H1 (cell line): ENCODE results near the gene ZSCAN5A. TPM values are rescaled to one million over a fixed set of nuclear protein-coding genes. Genes with fewer than 3 reads are reported as not detected.

Experiments used
- CTCF ChIA-PET: fragments of 300-600 bp; sonication (Branson Sonifier 250); formaldehyde crosslinking; loops from one replicate; lab custom pipeline; 2021; ENCODE audit not compliant: partially characterized antibody; lab: Charles Lee
- POLR2A ChIA-PET: fragments of 300-600 bp; sonication (Branson Sonifier 250); formaldehyde crosslinking; loops from one replicate; lab custom pipeline; 2021; ENCODE audit warnings: inconsistent platforms; ENCODE audit not compliant: partially characterized antibody; lab: Charles Lee
- DNase-seq, 2 experiments: peaks; one replicate each; pipeline versions ENCODE4 v3.0.0 to v3.0.0-alpha.2; 2010 to 2022; ENCODE audit warnings: low spot score in 2 of 2, low read depth in 1 of 2, mixed read lengths in 1 of 2
- FAIRE-seq: peaks from 2 replicates; lab custom pipeline; 2011; peaks lifted over from hg19 to GRCh38; lab: Jason Lieb, UNC
- H2AFZ ChIP-seq: 2 replicates; pipeline ENCODE4 v1.8.1; 2012; ENCODE audit warnings: low read length, inconsistent platforms
- H2AK5ac ChIP-seq: 2 replicates; pipeline ENCODE4 v1.6.1; 2013; ENCODE audit warnings: low read depth, low read length
- H2BK120ac ChIP-seq: replicated peaks from 2 replicates; pipeline ENCODE3; 2013; ENCODE audit warnings: low read depth, low read length, inconsistent platforms
- H2BK12ac ChIP-seq: 2 replicates; pipeline ENCODE4 v1.6.1; 2013; ENCODE audit warnings: low read depth, low read length
- H2BK15ac ChIP-seq: 2 replicates; pipeline ENCODE4 v1.6.1; 2013; ENCODE audit warnings: low read length
- H2BK20ac ChIP-seq: 2 replicates; pipeline ENCODE4 v1.6.1; 2013; ENCODE audit warnings: low read length
- H2BK5ac ChIP-seq: 2 replicates; pipeline ENCODE4 v1.6.1; 2013; ENCODE audit warnings: low read depth, low read length
- H3K14ac ChIP-seq: 2 replicates; pipeline ENCODE4 v1.6.1; 2013; ENCODE audit warnings: inconsistent platforms; ENCODE audit not compliant: insufficient read length
- H3K18ac ChIP-seq: 2 replicates; pipeline ENCODE4 v1.6.1; 2013; ENCODE audit warnings: low read length; ENCODE audit errors: extremely low read depth
- H3K23ac ChIP-seq: 2 replicates; pipeline ENCODE4 v1.6.1; 2013; ENCODE audit warnings: inconsistent platforms; ENCODE audit not compliant: insufficient read length
- H3K23me2 ChIP-seq: 2 replicates; pipeline ENCODE4 v1.6.1; 2013; ENCODE audit warnings: low read depth, low read length
- H3K27ac ChIP-seq: 2 replicates; pipeline ENCODE4 v1.6.1; 2011; ENCODE audit warnings: low read depth, low read length, inconsistent platforms
- H3K27me3 ChIP-seq, 4 experiments: replicated peaks in 1 of 4; 1 replicate in 1 of 4; 2 replicates in 3 of 4; pipeline versions ENCODE4 v1.6.1 to v1.8.1; 2011 to 2013; ENCODE audit warnings: low read length in 3 of 4, mild to moderate bottlenecking in 3 of 4, inconsistent platforms in 2 of 4, mixed read lengths in 2 of 4, moderate library complexity in 1 of 4; ENCODE audit not compliant: control insufficient read depth in 3 of 4, insufficient read depth in 3 of 4; ENCODE audit errors: extremely low read depth in 1 of 4
- H3K36me3 ChIP-seq, 4 experiments: 2 replicates each; pipeline versions ENCODE4 v1.6.1 to v1.8.1; 2011 to 2013; ENCODE audit warnings: mild to moderate bottlenecking in 4 of 4, low read length in 3 of 4, moderate library complexity in 2 of 4, control low read depth in 1 of 4, inconsistent platforms in 1 of 4; ENCODE audit not compliant: insufficient read depth in 4 of 4, control insufficient read depth in 2 of 4
- H3K4ac ChIP-seq: replicated peaks from 2 replicates; pipeline ENCODE3; 2013; ENCODE audit warnings: low read length, low read depth, mixed read lengths, inconsistent platforms; ENCODE audit not compliant: insufficient read length
- H3K4me1 ChIP-seq, 4 experiments: replicated peaks in 1 of 4; 1 replicate in 1 of 4; 2 replicates in 3 of 4; pipeline versions ENCODE4 v1.6.1 to v1.8.1; 2011 to 2013; ENCODE audit warnings: low read length in 3 of 4, inconsistent platforms in 2 of 4, mixed read lengths in 1 of 4; ENCODE audit not compliant: insufficient read depth in 4 of 4, control insufficient read depth in 3 of 4
- H3K4me2 ChIP-seq, 2 experiments: 2 replicates each; pipeline versions ENCODE4 v1.6.1 to v1.8.1; 2011 to 2013; ENCODE audit warnings: low read depth in 2 of 2, low read length in 2 of 2, control low read depth in 1 of 2, inconsistent platforms in 1 of 2, mild to moderate bottlenecking in 1 of 2; ENCODE audit not compliant: insufficient read depth in 1 of 2
- H3K4me3 ChIP-seq, 4 experiments: fragments of 200-600, 300-600 bp in 1 of 4; sonication (generic), shearing (Covaris generic), sonication (Bioruptor Twin) in 1 of 4; 2 replicates each; pipeline versions ENCODE4 v1.5.1 to v1.8.1; 2011 to 2016; ENCODE audit warnings: low read length in 4 of 4, low read depth in 3 of 4, control low read depth in 2 of 4, inconsistent platforms in 2 of 4, mild to moderate bottlenecking in 2 of 4, mixed read lengths in 1 of 4, moderate library complexity in 1 of 4; ENCODE audit not compliant: insufficient read depth in 2 of 4; ENCODE audit errors: extremely low read depth in 1 of 4
- H3K56ac ChIP-seq: replicated peaks from 2 replicates; pipeline ENCODE3; 2013; ENCODE audit warnings: low read depth, mild to moderate bottlenecking, mixed read lengths, low read length, inconsistent platforms; ENCODE audit not compliant: insufficient read length
- H3K79me1 ChIP-seq: 2 replicates; pipeline ENCODE4 v1.6.1; 2013; ENCODE audit warnings: low read depth, low read length, control low read depth
- H3K79me2 ChIP-seq, 2 experiments: 2 replicates each; pipeline versions ENCODE4 v1.6.1 to v1.8.1; 2012 to 2013; ENCODE audit warnings: low read length in 2 of 2, mild to moderate bottlenecking in 2 of 2, inconsistent platforms in 1 of 2; ENCODE audit not compliant: insufficient read depth in 2 of 2, control insufficient read depth in 1 of 2
- H3K9ac ChIP-seq, 4 experiments: replicated peaks in 1 of 4; 1 replicate in 1 of 4; 2 replicates in 3 of 4; pipeline versions ENCODE4 v1.6.1 to v1.8.1; 2011 to 2013; ENCODE audit warnings: low read depth in 3 of 4, low read length in 3 of 4, control low read depth in 2 of 4, mild to moderate bottlenecking in 2 of 4, moderate library complexity in 2 of 4, inconsistent platforms in 1 of 4; ENCODE audit errors: extremely low read depth in 1 of 4
- H3K9me3 ChIP-seq, 2 experiments: 2 replicates each; pipeline versions ENCODE4 v1.6.1 to v1.8.1; 2012 to 2013; ENCODE audit warnings: mild to moderate bottlenecking in 2 of 2, moderate library complexity in 2 of 2, control low read depth in 1 of 2, inconsistent platforms in 1 of 2, low read depth in 1 of 2, low read length in 1 of 2, mixed read lengths in 1 of 2; ENCODE audit not compliant: insufficient read depth in 2 of 2
- H4K20me1 ChIP-seq, 2 experiments: replicated peaks in 1 of 2; 2 replicates each; pipeline versions ENCODE3 to v1.8.1; 2011 to 2013; ENCODE audit warnings: inconsistent platforms in 2 of 2, low read length in 2 of 2, mild to moderate bottlenecking in 1 of 2; ENCODE audit not compliant: insufficient read depth in 2 of 2, control insufficient read depth in 1 of 2
- H4K5ac ChIP-seq: 2 replicates; pipeline ENCODE4 v1.6.1; 2013; ENCODE audit warnings: low read length, low read depth, mixed read lengths, inconsistent platforms; ENCODE audit not compliant: insufficient read length
- H4K8ac ChIP-seq: 2 replicates; pipeline ENCODE4 v1.8.0; 2013; ENCODE audit warnings: mild to moderate bottlenecking, moderate library complexity, low read length, inconsistent platforms; ENCODE audit not compliant: insufficient read depth; ENCODE audit errors: extremely low read depth
- H4K91ac ChIP-seq: replicated peaks from 2 replicates; pipeline ENCODE3; 2013; ENCODE audit warnings: low read length, mixed read lengths, inconsistent platforms; ENCODE audit not compliant: insufficient read length
- BCL11A ChIP-seq, 2 experiments: IDR thresholded peaks; one replicate each; pipeline ENCODE4 v1.6.1; 2011; ENCODE audit warnings: low read depth in 2 of 2, low read length in 2 of 2, mild to moderate bottlenecking in 2 of 2
- BRCA1 ChIP-seq: IDR thresholded peaks from 2 replicates; pipeline ENCODE4 v1.6.1; 2012; ENCODE audit warnings: low read depth, low read length, improper control_type of control experiment
- CHD1 ChIP-seq: IDR thresholded peaks from 2 replicates; pipeline ENCODE4 v1.6.1; 2012; ENCODE audit warnings: low read depth, low read length, improper control_type of control experiment
- CREB1 ChIP-seq: IDR thresholded peaks from 2 replicates; pipeline ENCODE4 v1.6.1; 2012; ENCODE audit warnings: inconsistent platforms
- EGR1 ChIP-seq: IDR thresholded peaks from 2 replicates; pipeline ENCODE4 v1.6.1; 2011; ENCODE audit warnings: low read depth, low read length, borderline replicate concordance
- EP300 ChIP-seq, 2 experiments: IDR thresholded peaks; 1 replicate in 1 of 2; 2 replicates in 1 of 2; pipeline ENCODE4 v1.6.1; 2011 to 2012; ENCODE audit warnings: low read depth in 2 of 2, low read length in 2 of 2, mild to moderate bottlenecking in 2 of 2, borderline replicate concordance in 1 of 2, inconsistent platforms in 1 of 2, moderate library complexity in 1 of 2
- JUND ChIP-seq: IDR thresholded peaks from 2 replicates; pipeline ENCODE4 v1.6.1; 2011; ENCODE audit warnings: mild to moderate bottlenecking, improper control_type of control experiment, low read length
- SIX5 ChIP-seq: IDR thresholded peaks from 2 replicates; pipeline ENCODE4 v1.6.1; 2011; ENCODE audit warnings: mild to moderate bottlenecking, low read depth, low read length
- SRF ChIP-seq: IDR thresholded peaks from 2 replicates; pipeline ENCODE4 v1.6.1; 2011; ENCODE audit warnings: mild to moderate bottlenecking, low read depth, low read length, moderate library complexity
- WGBS, 2 experiments: shearing (Covaris generic) in 1 of 2; methylation state at CpG; one replicate each; pipeline versions ENCODE4 v1.1.6 to v1.1.7; 2013 to 2015; ENCODE audit warnings: low lambda C conversion rate in 2 of 2, mixed read lengths in 2 of 2, inconsistent platforms in 1 of 2, low coverage in 1 of 2, missing lambda C conversion rate in 1 of 2; ENCODE audit not compliant: insufficient replicate concordance in 2 of 2, insufficient coverage in 1 of 2, insufficient read length in 1 of 2; ENCODE audit errors: extremely low coverage in 1 of 2, missing lambda C conversion rate in 1 of 2; 5-methylcytosine and 5-hydroxymethylcytosine counted together
- polyA plus RNA-seq, 7 experiments: library from polyadenylated mRNA; depleted of rRNA in 3 of 7; stranded (reverse) in 5 of 7; unstranded in 2 of 7; fragments of >200 nt in 5 of 7; fragments of 200-250 nt in 2 of 7; gene quantifications; 1 replicate in 5 of 7; 2 replicates in 1 of 7; 4 replicates in 1 of 7; pipeline versions ENCODE4 v1.2.1 to v1.2.3, GENCODE V29; 2011 to 2013; ENCODE audit warnings: missing spikeins in 2 of 7, mixed read lengths in 2 of 7
- total RNA-seq: library from RNA; stranded (reverse); fragmentation: NEBNext Ultra II Directional; extraction: Animal tissue kit (Norgen Biotek cat#: 25700); gene quantifications from 2 replicates; pipeline ENCODE4 v1.2.1, GENCODE V29; 2021
- TF ChIP-seq, protein P1 (sequence below): IDR thresholded peaks from 2 replicates; pipeline ENCODE4 v1.6.1; 2011; ENCODE audit warnings: low read length, improper control_type of control experiment
- TF ChIP-seq, protein P2 (sequence below), 3 experiments: IDR thresholded peaks; 1 replicate in 2 of 3; 2 replicates in 1 of 3; pipeline versions ENCODE4 v1.5.1 to v1.6.1; 2011; ENCODE audit warnings: low read length in 3 of 3, mild to moderate bottlenecking in 3 of 3, inconsistent platforms in 2 of 3, low read depth in 1 of 3, moderate library complexity in 1 of 3; ENCODE audit not compliant: insufficient read depth in 1 of 3; ENCODE audit errors: control extremely low read depth in 1 of 3

Gene ZSCAN5A
- total and polyA plus RNA-seq, 2 of the 8 experiments (the other 6 are each of a cell fraction or from before 2014, with no cell fraction given), result 8.6 to 11.0 TPM

DNA sequence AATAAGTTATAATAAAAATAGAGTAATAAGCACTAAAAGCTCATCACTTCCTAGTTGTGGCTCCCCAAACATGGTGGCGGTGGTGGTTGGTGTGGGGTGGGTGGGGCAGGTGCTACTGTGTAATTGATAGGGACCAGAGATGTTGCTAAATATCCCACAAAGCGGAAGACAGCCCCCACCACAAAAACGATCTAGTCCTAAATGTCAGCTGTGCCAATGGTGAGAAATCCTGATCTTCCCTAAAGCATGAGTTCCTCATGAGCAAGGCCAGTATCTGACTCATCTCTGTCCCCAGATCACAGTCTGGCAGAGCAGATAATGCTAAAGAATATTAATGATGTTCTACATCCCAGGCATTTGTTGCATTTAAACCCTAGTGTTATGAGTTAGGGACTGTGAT lies 44.0 kb downstream of the ZSCAN5A start:
- no peaks in the 10 kb centered on the region for H3K36me3 ChIP-seq
- H4K91ac ChIP-seq, result no peak overlapping the region
- H3K4me2 ChIP-seq, result no peak overlapping the region
- 78% methylated on average over 3 of the region's 3 CpGs; no CpG with 5 or more reads in 1 of the 2 experiments for WGBS, 2 experiments
- H3K9ac ChIP-seq, result no peak overlapping the region
- no peaks in the 10 kb centered on the region for H3K23me2 ChIP-seq
- no peak overlapping the region for H2AFZ ChIP-seq
- FAIRE-seq, result no peak
- no peak overlapping the region for H4K8ac ChIP-seq
- H2BK12ac ChIP-seq, result no peak overlapping the region
- TF ChIP-seq, protein P1, sequence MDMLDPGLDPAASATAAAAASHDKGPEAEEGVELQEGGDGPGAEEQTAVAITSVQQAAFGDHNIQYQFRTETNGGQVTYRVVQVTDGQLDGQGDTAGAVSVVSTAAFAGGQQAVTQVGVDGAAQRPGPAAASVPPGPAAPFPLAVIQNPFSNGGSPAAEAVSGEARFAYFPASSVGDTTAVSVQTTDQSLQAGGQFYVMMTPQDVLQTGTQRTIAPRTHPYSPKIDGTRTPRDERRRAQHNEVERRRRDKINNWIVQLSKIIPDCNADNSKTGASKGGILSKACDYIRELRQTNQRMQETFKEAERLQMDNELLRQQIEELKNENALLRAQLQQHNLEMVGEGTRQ, result no peak
- TF ChIP-seq BCL11A (IDR thresholded peaks at IDR 0.05; ENCODE audit: low read depth in 2 of 2, low read length in 2 of 2) (no peak), SRF (no peak), CHD1 (no peak), JUND (no peak), EGR1 (no peak), EP300 (IDR thresholded peaks at IDR 0.05; ENCODE audit: borderline replicate concordance in 1 of 2, low read depth in 2 of 2, low read length in 2 of 2) (no peak), BRCA1 (no peak), CREB1 (no peak), SIX5 (no peak)
- TF ChIP-seq, protein P2, sequence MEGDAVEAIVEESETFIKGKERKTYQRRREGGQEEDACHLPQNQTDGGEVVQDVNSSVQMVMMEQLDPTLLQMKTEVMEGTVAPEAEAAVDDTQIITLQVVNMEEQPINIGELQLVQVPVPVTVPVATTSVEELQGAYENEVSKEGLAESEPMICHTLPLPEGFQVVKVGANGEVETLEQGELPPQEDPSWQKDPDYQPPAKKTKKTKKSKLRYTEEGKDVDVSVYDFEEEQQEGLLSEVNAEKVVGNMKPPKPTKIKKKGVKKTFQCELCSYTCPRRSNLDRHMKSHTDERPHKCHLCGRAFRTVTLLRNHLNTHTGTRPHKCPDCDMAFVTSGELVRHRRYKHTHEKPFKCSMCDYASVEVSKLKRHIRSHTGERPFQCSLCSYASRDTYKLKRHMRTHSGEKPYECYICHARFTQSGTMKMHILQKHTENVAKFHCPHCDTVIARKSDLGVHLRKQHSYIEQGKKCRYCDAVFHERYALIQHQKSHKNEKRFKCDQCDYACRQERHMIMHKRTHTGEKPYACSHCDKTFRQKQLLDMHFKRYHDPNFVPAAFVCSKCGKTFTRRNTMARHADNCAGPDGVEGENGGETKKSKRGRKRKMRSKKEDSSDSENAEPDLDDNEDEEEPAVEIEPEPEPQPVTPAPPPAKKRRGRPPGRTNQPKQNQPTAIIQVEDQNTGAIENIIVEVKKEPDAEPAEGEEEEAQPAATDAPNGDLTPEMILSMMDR (IDR thresholded peaks at IDR 0.05; ENCODE audit: control extremely low read depth in 1 of 3, insufficient read depth in 1 of 3, low read depth in 1 of 3, low read length in 3 of 3), result no peak
- H3K79me2 ChIP-seq, result no peaks in the 10 kb centered on the region
- ChIA-PET CTCF (interaction anchor here (0.7 to 3.2 kb wide), 6 partner anchors 10 to 116 kb away, joined by 3 to 9 read pairs (median 6); no protein-coding TSS in a partner anchor), POLR2A (interaction anchor here (1.3 kb wide), 1 partner anchor 12 kb away, joined by 3 read pairs; no protein-coding TSS in a partner anchor)
- no peaks in the 10 kb centered on the region for H3K27me3 ChIP-seq
- no peak overlapping the region for H3K56ac ChIP-seq
- no peaks in the 10 kb centered on the region for H3K9me3 ChIP-seq
- no peak overlapping the region for H2BK15ac ChIP-seq
- H3K14ac ChIP-seq, result no peak overlapping the region
- no peak overlapping the region for H3K23ac ChIP-seq
- H2BK5ac ChIP-seq, result no peak overlapping the region
- H3K27ac ChIP-seq, result no peak overlapping the region
- no peak overlapping the region for H3K4ac ChIP-seq
- H3K18ac ChIP-seq, result no peak overlapping the region
- H4K5ac ChIP-seq, result no peak overlapping the region
- H3K79me1 ChIP-seq, result no peaks in the 10 kb centered on the region
- no peak overlapping the region for H2BK20ac ChIP-seq
- no peak for DNase-seq
- H3K4me1 ChIP-seq, result no peaks in the 10 kb centered on the region
- H2BK120ac ChIP-seq, result no peak overlapping the region
- H2AK5ac ChIP-seq, result no peak overlapping the region
- no peak overlapping the region for H3K4me3 ChIP-seq
- H4K20me1 ChIP-seq, result no peaks in the 10 kb centered on the region
